LNCaP clone FGC (cell line): ENCODE measurements around the gene GPBAR1.

Source experiments
- DNase-seq: peaks from one replicate; pipeline ENCODE4 v3.0.0-alpha.2; 2011; ENCODE audit warnings: low read depth
- H3K4me3 ChIP-seq: 2 replicates; pipeline ENCODE4 v1.5.1; 2011; ENCODE audit warnings: mild to moderate bottlenecking, low read depth, low read length, control low read depth
- CTCF ChIP-seq: IDR thresholded peaks from 2 replicates; pipeline ENCODE4 v1.5.1; 2012; ENCODE audit warnings: mild to moderate bottlenecking; ENCODE audit not compliant: control insufficient read depth, insufficient read depth; ENCODE audit errors: extremely low read depth

Gene GPBAR1

GRCh38 chr2:218244204-218244603, 16.6 kb upstream of the GPBAR1 start:
- no peak for TF ChIP-seq CTCF
- no peak overlapping the region for H3K4me3 ChIP-seq
- no peak for DNase-seq

GRCh38 chr2:218244665-218245064, 16.1 kb upstream of the GPBAR1 start:
- no peak overlapping the region for H3K4me3 ChIP-seq
- DNase-seq, result peak; percentile 64
- TF ChIP-seq CTCF, result no peak

GRCh38 chr2:218245214-218245613, 15.6 kb upstream of the GPBAR1 start:
- no peak overlapping the region for H3K4me3 ChIP-seq
- no peak for TF ChIP-seq CTCF
- no peak for DNase-seq

GRCh38 chr2:218249691-218250090, 11.1 kb upstream of the GPBAR1 start:
- no peak for DNase-seq
- H3K4me3 ChIP-seq, result no peak overlapping the region
- no peak for TF ChIP-seq CTCF

GRCh38 chr2:218252509-218253231, 8.1 kb upstream of the GPBAR1 start:
- no peak for TF ChIP-seq CTCF
- H3K4me3 ChIP-seq, result no peak overlapping the region
- DNase-seq, result no peak

- no peak for TF ChIP-seq CTCF
- DNase-seq, result no peak
- H3K4me3 ChIP-seq, result no peak overlapping the region
These were observed 7.6 kb upstream of the GPBAR1 start for GRCh38 chr2:218253232-218253625.

GRCh38 chr2:218255446-218255845, 5.4 kb upstream of the GPBAR1 start:
- no peak overlapping the region for H3K4me3 ChIP-seq
- no peak for DNase-seq
- TF ChIP-seq CTCF, result no peak
